HepG2 (cell line): ENCODE data around the gene ABT1. TPM values are rescaled to one million over a fixed set of nuclear protein-coding genes. Genes with fewer than 3 reads are reported as not detected.
A peak's percentile ranks its signal among the peaks of the same experiment; 100 is the strongest.

Experiments used
- AKNA ChIP-seq: sonication (generic); formaldehyde crosslinking; IDR thresholded peaks from 2 replicates; pipeline ENCODE4 v1.4.0; 2020; ENCODE audit warnings: missing genetic modification reagents, borderline replicate concordance
- KAT7 ChIP-seq: IDR thresholded peaks from 2 replicates; pipeline ENCODE4 v1.6.1; 2018; ENCODE audit warnings: borderline replicate concordance, missing compliant biosample characterization
- MZF1 ChIP-seq: sonication (generic); formaldehyde crosslinking; IDR thresholded peaks from 2 replicates; pipeline ENCODE4 v1.8.1; 2023; ENCODE audit warnings: mild to moderate bottlenecking, missing genetic modification reagents, borderline replicate concordance
- RXRB ChIP-seq: IDR thresholded peaks from 2 replicates; pipeline ENCODE4 v1.6.1; 2016; ENCODE audit warnings: borderline replicate concordance, missing genetic modification reagents, missing compliant biosample characterization
- SMAD3 ChIP-seq: sonication (generic); formaldehyde crosslinking; IDR thresholded peaks from 2 replicates; pipeline ENCODE4 v1.4.0; 2020; ENCODE audit warnings: missing genetic modification reagents
- TBL1XR1 ChIP-seq: fragments of 150-350 bp; IDR thresholded peaks from 2 replicates; pipeline ENCODE4 v1.6.1; 2014; ENCODE audit warnings: borderline replicate concordance, low read length; ENCODE audit not compliant: partially characterized antibody
- TFE3 ChIP-seq: IDR thresholded peaks from 2 replicates; pipeline ENCODE4 v1.6.1; 2016
- THAP11 ChIP-seq: IDR thresholded peaks from 2 replicates; pipeline ENCODE4 v1.6.1; 2016; ENCODE audit warnings: missing biosample characterization, missing genetic modification reagents
- TOE1 ChIP-seq: sonication (generic); formaldehyde crosslinking; IDR thresholded peaks from 2 replicates; pipeline ENCODE4 v1.4.0; 2020; ENCODE audit warnings: mild to moderate bottlenecking, missing genetic modification reagents
- ZFP37 ChIP-seq: sonication (generic); formaldehyde crosslinking; IDR thresholded peaks from 2 replicates; pipeline ENCODE4 v1.4.0; 2020; ENCODE audit warnings: missing genetic modification reagents, borderline replicate concordance
- ZFP82 ChIP-seq: sonication (generic); formaldehyde crosslinking; IDR thresholded peaks from 2 replicates; pipeline ENCODE4 v1.5.1; 2020; ENCODE audit warnings: mild to moderate bottlenecking, missing genetic modification reagents, borderline replicate concordance
- ZNF562 ChIP-seq: sonication (generic); formaldehyde crosslinking; IDR thresholded peaks from 2 replicates; pipeline ENCODE4 v1.8.0; 2022; ENCODE audit warnings: missing genetic modification reagents, borderline replicate concordance
- ZSCAN21 ChIP-seq: sonication (generic); formaldehyde crosslinking; IDR thresholded peaks from 2 replicates; pipeline ENCODE4 v1.8.0; 2022; ENCODE audit warnings: mild to moderate bottlenecking, missing genetic modification reagents, moderate library complexity, borderline replicate concordance
- polyA plus RNA-seq, 8 experiments: library from polyadenylated mRNA; depleted of rRNA in 3 of 8; stranded (reverse) in 7 of 8; unstranded in 1 of 8; fragments of >200 nt; fragmentation: Illumina TruSeq in 4 of 8; extraction: Trizol in 4 of 8; gene quantifications; 2 replicates each; pipeline versions ENCODE4 v1.2.1 to v1.2.3, GENCODE V29; 2011 to 2016; ENCODE audit warnings: low read depth in 4 of 8, missing spikeins in 1 of 8, mixed read lengths in 1 of 8; ENCODE audit not compliant: insufficient read depth in 1 of 8
- total RNA-seq, 5 experiments: library from RNA; depleted of rRNA; stranded (reverse); fragments of >200 nt; fragmentation: Illumina TruSeq; extraction: Trizol; gene quantifications; 2 replicates each; pipeline ENCODE4 v1.2.3, GENCODE V29; 2016; ENCODE audit warnings: low read depth in 1 of 5
- TF ChIP-seq, protein P1 (sequence below): sonication (generic); formaldehyde crosslinking; conservative IDR thresholded peaks from 2 replicates; pipeline ENCODE4 v1.4.0; 2020; ENCODE audit warnings: missing genetic modification reagents
- TF ChIP-seq, protein P2 (sequence below): sonication (generic); formaldehyde crosslinking; IDR thresholded peaks from 2 replicates; pipeline ENCODE4 v1.8.0; 2022; ENCODE audit warnings: mild to moderate bottlenecking, missing genetic modification reagents, borderline replicate concordance
- TF ChIP-seq, protein P3 (sequence below): sonication (generic); formaldehyde crosslinking; IDR thresholded peaks from 2 replicates; pipeline ENCODE4 v1.4.0; 2020; ENCODE audit warnings: missing genetic modification reagents

Gene ABT1
- total and polyA plus RNA-seq, 2 of the 13 experiments (the other 11 are each of a cell fraction or from before 2014, with no cell fraction given) = 38.4 TPM

- no peak for TF ChIP-seq TBL1XR1
- no peak; the same call in 1 of the 2 replicates for TF ChIP-seq TFE3
- no peak for TF ChIP-seq AKNA (CRISPR knock-in tag)
- TF ChIP-seq TOE1 (CRISPR knock-in tag) = no peak; the same call in 1 of the 2 replicates
- TF ChIP-seq RXRB = peak; percentile 79
- no peak for TF ChIP-seq ZSCAN21 (CRISPR knock-in tag)
- TF ChIP-seq THAP11 (CRISPR knock-in tag) = peak; percentile 16; the same call in 1 of the 2 replicates
- TF ChIP-seq SMAD3 = peak; percentile 70; the same call in 1 of the 2 replicates
- TF ChIP-seq MZF1 = no peak
- no peak for TF ChIP-seq ZFP37 (CRISPR knock-in tag)
- no peak for TF ChIP-seq ZNF562 (CRISPR knock-in tag)
- TF ChIP-seq, protein P1, sequence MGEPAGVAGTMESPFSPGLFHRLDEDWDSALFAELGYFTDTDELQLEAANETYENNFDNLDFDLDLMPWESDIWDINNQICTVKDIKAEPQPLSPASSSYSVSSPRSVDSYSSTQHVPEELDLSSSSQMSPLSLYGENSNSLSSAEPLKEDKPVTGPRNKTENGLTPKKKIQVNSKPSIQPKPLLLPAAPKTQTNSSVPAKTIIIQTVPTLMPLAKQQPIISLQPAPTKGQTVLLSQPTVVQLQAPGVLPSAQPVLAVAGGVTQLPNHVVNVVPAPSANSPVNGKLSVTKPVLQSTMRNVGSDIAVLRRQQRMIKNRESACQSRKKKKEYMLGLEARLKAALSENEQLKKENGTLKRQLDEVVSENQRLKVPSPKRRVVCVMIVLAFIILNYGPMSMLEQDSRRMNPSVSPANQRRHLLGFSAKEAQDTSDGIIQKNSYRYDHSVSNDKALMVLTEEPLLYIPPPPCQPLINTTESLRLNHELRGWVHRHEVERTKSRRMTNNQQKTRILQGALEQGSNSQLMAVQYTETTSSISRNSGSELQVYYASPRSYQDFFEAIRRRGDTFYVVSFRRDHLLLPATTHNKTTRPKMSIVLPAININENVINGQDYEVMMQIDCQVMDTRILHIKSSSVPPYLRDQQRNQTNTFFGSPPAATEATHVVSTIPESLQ (CRISPR knock-in tag) = no peak; the same call in 1 of the 2 replicates
- TF ChIP-seq, protein P2, sequence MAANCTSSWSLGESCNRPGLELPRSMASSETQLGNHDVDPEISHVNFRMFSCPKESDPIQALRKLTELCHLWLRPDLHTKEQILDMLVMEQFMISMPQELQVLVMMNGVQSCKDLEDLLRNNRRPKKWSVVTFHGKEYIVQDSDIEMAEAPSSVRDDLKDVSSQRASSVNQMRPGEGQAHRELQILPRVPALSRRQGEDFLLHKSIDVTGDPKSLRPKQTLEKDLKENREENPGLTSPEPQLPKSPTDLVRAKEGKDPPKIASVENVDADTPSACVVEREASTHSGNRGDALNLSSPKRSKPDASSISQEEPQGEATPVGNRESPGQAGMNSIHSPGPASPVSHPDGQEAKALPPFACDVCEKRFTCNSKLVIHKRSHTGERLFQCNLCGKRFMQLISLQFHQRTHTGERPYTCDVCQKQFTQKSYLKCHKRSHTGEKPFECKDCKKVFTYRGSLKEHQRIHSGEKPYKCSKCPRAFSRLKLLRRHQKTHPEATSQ (CRISPR knock-in tag) = no peak; the same call in 1 of the 2 replicates
- TF ChIP-seq, protein P3, sequence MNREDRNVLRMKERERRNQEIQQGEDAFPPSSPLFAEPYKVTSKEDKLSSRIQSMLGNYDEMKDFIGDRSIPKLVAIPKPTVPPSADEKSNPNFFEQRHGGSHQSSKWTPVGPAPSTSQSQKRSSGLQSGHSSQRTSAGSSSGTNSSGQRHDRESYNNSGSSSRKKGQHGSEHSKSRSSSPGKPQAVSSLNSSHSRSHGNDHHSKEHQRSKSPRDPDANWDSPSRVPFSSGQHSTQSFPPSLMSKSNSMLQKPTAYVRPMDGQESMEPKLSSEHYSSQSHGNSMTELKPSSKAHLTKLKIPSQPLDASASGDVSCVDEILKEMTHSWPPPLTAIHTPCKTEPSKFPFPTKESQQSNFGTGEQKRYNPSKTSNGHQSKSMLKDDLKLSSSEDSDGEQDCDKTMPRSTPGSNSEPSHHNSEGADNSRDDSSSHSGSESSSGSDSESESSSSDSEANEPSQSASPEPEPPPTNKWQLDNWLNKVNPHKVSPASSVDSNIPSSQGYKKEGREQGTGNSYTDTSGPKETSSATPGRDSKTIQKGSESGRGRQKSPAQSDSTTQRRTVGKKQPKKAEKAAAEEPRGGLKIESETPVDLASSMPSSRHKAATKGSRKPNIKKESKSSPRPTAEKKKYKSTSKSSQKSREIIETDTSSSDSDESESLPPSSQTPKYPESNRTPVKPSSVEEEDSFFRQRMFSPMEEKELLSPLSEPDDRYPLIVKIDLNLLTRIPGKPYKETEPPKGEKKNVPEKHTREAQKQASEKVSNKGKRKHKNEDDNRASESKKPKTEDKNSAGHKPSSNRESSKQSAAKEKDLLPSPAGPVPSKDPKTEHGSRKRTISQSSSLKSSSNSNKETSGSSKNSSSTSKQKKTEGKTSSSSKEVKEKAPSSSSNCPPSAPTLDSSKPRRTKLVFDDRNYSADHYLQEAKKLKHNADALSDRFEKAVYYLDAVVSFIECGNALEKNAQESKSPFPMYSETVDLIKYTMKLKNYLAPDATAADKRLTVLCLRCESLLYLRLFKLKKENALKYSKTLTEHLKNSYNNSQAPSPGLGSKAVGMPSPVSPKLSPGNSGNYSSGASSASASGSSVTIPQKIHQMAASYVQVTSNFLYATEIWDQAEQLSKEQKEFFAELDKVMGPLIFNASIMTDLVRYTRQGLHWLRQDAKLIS = no peak
- no peak; the same call in 1 of the 2 replicates for TF ChIP-seq KAT7
- TF ChIP-seq ZFP82 (CRISPR knock-in tag) = no peak
Observed at GRCh38 chr6:26553264-26553634, 43.5 kb upstream of the ABT1 start (continued).
